H9 (cell line): Measurements from ENCODE around the gene EYA4. TPM values are rescaled to one million over a fixed set of nuclear protein-coding genes. Genes with fewer than 3 reads are reported as not detected.

Experiments used
- DNase-seq: peaks from one replicate; pipeline ENCODE4 v3.0.0-alpha.2; 2017
- H2AFZ ChIP-seq: one replicate; pipeline ENCODE4 v1.6.1; 2013; ENCODE audit warnings: mild to moderate bottlenecking, low read length, control low read depth, moderate library complexity
- H2AK5ac ChIP-seq: 2 replicates; pipeline ENCODE4 v1.6.1; 2013; ENCODE audit warnings: low read length, control low read depth, mixed read lengths; ENCODE audit not compliant: insufficient read length
- H2BK120ac ChIP-seq: one replicate; pipeline ENCODE4 v1.6.1; 2013; ENCODE audit warnings: low read depth, mild to moderate bottlenecking, low read length, control low read depth, inconsistent platforms; ENCODE audit not compliant: poor library complexity, severe bottlenecking
- H2BK12ac ChIP-seq: 2 replicates; pipeline ENCODE4 v1.6.1; 2013; ENCODE audit warnings: low read length, control low read depth, mixed read lengths, low read depth; ENCODE audit not compliant: insufficient read length
- H2BK15ac ChIP-seq: 2 replicates; pipeline ENCODE4 v1.6.1; 2013; ENCODE audit warnings: low read depth, low read length, control low read depth
- H2BK20ac ChIP-seq: one replicate; pipeline ENCODE4 v1.6.1; 2013; ENCODE audit warnings: low read depth, mild to moderate bottlenecking, low read length, control low read depth, inconsistent platforms; ENCODE audit not compliant: poor library complexity, severe bottlenecking
- H2BK5ac ChIP-seq: 2 replicates; pipeline ENCODE4 v1.6.1; 2013; ENCODE audit warnings: low read length, control low read depth, mixed read lengths; ENCODE audit not compliant: insufficient read length
- H3K14ac ChIP-seq: 2 replicates; pipeline ENCODE4 v1.6.1; 2013; ENCODE audit warnings: low read length, control low read depth; ENCODE audit not compliant: insufficient read depth
- H3K18ac ChIP-seq: 2 replicates; pipeline ENCODE4 v1.6.1; 2013; ENCODE audit warnings: low read depth, mild to moderate bottlenecking, mixed read lengths, low read length, control low read depth; ENCODE audit not compliant: insufficient read length
- H3K23ac ChIP-seq: 2 replicates; pipeline ENCODE4 v1.6.1; 2013; ENCODE audit warnings: low read length, control low read depth, mixed read lengths, low read depth; ENCODE audit not compliant: insufficient read length
- H3K23me2 ChIP-seq: 2 replicates; pipeline ENCODE4 v1.6.1; 2013; ENCODE audit warnings: low read depth, mild to moderate bottlenecking, mixed read lengths, low read length, control low read depth; ENCODE audit not compliant: insufficient read length, poor library complexity, severe bottlenecking
- H3K27ac ChIP-seq: 2 replicates; pipeline ENCODE4 v1.5.1; 2013; ENCODE audit warnings: low read length, control low read depth, mixed read lengths, low read depth; ENCODE audit not compliant: insufficient read length
- H3K27me3 ChIP-seq: 2 replicates; pipeline ENCODE4 v1.6.1; 2013; ENCODE audit warnings: low read length, control low read depth, inconsistent platforms; ENCODE audit not compliant: insufficient read depth
- H3K4ac ChIP-seq: 2 replicates; pipeline ENCODE4 v1.6.1; 2013; ENCODE audit warnings: low read depth, mild to moderate bottlenecking, control low read depth, inconsistent platforms, low read length, moderate library complexity
- H3K4me1 ChIP-seq: 2 replicates; pipeline ENCODE4 v1.6.1; 2013; ENCODE audit warnings: low read length, control low read depth, inconsistent platforms; ENCODE audit not compliant: insufficient read depth
- H3K4me2 ChIP-seq: 2 replicates; pipeline ENCODE4 v1.6.1; 2013; ENCODE audit warnings: low read length, control low read depth, mixed read lengths; ENCODE audit not compliant: insufficient read length, insufficient read depth
- H3K56ac ChIP-seq: 2 replicates; pipeline ENCODE4 v1.6.1; 2013; ENCODE audit warnings: low read depth, mild to moderate bottlenecking, mixed read lengths, low read length, control low read depth; ENCODE audit not compliant: insufficient read length
- H3K79me1 ChIP-seq: 2 replicates; pipeline ENCODE4 v1.6.1; 2013; ENCODE audit warnings: low read depth, mild to moderate bottlenecking, moderate library complexity, low read length, control low read depth, inconsistent platforms; ENCODE audit not compliant: insufficient read depth, poor library complexity, severe bottlenecking
- H3K79me2 ChIP-seq: 2 replicates; pipeline ENCODE4 v1.6.1; 2013; ENCODE audit warnings: low read length, control low read depth, inconsistent platforms; ENCODE audit not compliant: insufficient read depth
- H3K9ac ChIP-seq: 2 replicates; pipeline ENCODE4 v1.6.1; 2013; ENCODE audit warnings: low read length, control low read depth, mixed read lengths; ENCODE audit not compliant: insufficient read length; ENCODE audit errors: extremely low read depth
- H3K9me3 ChIP-seq: one replicate; pipeline ENCODE4 v1.6.1; 2013; ENCODE audit warnings: low read depth, low read length, inconsistent platforms; ENCODE audit not compliant: control insufficient read depth
- H3T11ph ChIP-seq: one replicate; pipeline ENCODE4 v1.6.1; 2013; ENCODE audit warnings: mild to moderate bottlenecking, low read length, control low read depth, inconsistent platforms
- H4K20me1 ChIP-seq: one replicate; pipeline ENCODE4 v1.6.1; 2013; ENCODE audit not compliant: control insufficient read depth, insufficient read length, insufficient read depth
- H4K5ac ChIP-seq: 2 replicates; pipeline ENCODE4 v1.6.1; 2013; ENCODE audit warnings: low read depth, mild to moderate bottlenecking, mixed read lengths, low read length, control low read depth; ENCODE audit not compliant: insufficient read length
- H4K8ac ChIP-seq: replicated peaks from 2 replicates; pipeline ENCODE4 v1.6.1; 2013; ENCODE audit warnings: low read length, control low read depth, mixed read lengths, low read depth; ENCODE audit not compliant: insufficient read length
- H4K91ac ChIP-seq: 2 replicates; pipeline ENCODE4 v1.6.1; 2013; ENCODE audit warnings: low read depth, mild to moderate bottlenecking, moderate library complexity, mixed read lengths, low read length, control low read depth; ENCODE audit not compliant: insufficient read length
- H3K27ac Mint-ChIP-seq, 3 experiments: 2 replicates in 2 of 3; 3 replicates in 1 of 3; pipeline ENCODE4 v1.8.0; 2020 to 2021; ENCODE audit warnings: mixed read lengths in 3 of 3, mild to moderate bottlenecking in 1 of 3, moderate library complexity in 1 of 3
- H3K27me3 Mint-ChIP-seq: 2 replicates; pipeline ENCODE4 v1.8.0; 2021; ENCODE audit warnings: low read depth, mild to moderate bottlenecking, moderate library complexity, mixed read lengths
- H3K36me3 Mint-ChIP-seq, 3 experiments: 2 replicates in 2 of 3; 3 replicates in 1 of 3; pipeline ENCODE4 v1.8.0; 2020 to 2021; ENCODE audit warnings: low read depth in 3 of 3, mixed read lengths in 3 of 3; ENCODE audit not compliant: insufficient read depth in 1 of 3
- H3K4me1 Mint-ChIP-seq, 2 experiments: 2 replicates each; pipeline ENCODE4 v1.8.0; 2020; ENCODE audit warnings: mixed read lengths in 2 of 2
- H3K4me3 Mint-ChIP-seq, 2 experiments: 2 replicates in 1 of 2; 3 replicates in 1 of 2; pipeline ENCODE4 v1.8.0; 2020 to 2021; ENCODE audit warnings: mild to moderate bottlenecking in 2 of 2, mixed read lengths in 2 of 2, moderate library complexity in 1 of 2
- H3K9me3 Mint-ChIP-seq, 2 experiments: 2 replicates in 1 of 2; 3 replicates in 1 of 2; pipeline ENCODE4 v1.8.0; 2020; ENCODE audit warnings: mild to moderate bottlenecking in 2 of 2, mixed read lengths in 2 of 2, moderate library complexity in 1 of 2
- WGBS: extraction: QIAGEN DNeasy Blood & Tissue Kit; methylation state at CpG from one replicate; pipeline ENCODE4 v1.1.7; 2013; ENCODE audit warnings: missing lambda C conversion rate, low lambda C conversion rate, mixed read lengths; ENCODE audit not compliant: insufficient read length; ENCODE audit errors: extremely low coverage; 5-methylcytosine and 5-hydroxymethylcytosine counted together
- total RNA-seq: library from RNA; stranded (reverse); gene quantifications from 2 replicates; pipeline ENCODE4 v1.2.1, GENCODE V29; 2021
- TF ChIP-seq, protein P1 (sequence below): fragments of 200-600 bp; sonication (generic); conservative IDR thresholded peaks from 3 replicates; pipeline ENCODE4 v1.8.0; 2021; ENCODE audit warnings: antibody characterized with exemption, mild to moderate bottlenecking

Gene EYA4
- total RNA-seq, 1 experiment from 2014 or later: 0.26 TPM

GRCh38 chr6:133262804-133263203 is 21.6 kb downstream of the EYA4 start:
- H3K79me1 ChIP-seq: no peaks in the 10 kb centered on the region
- no peaks in the 10 kb centered on the region for H3K9me3 Mint-ChIP-seq
- no peak overlapping the region for H3K4me2 ChIP-seq
- no peak overlapping the region for H2BK20ac ChIP-seq
- DNase-seq: no peak
- no peaks in the 10 kb centered on the region for H3K4me1 ChIP-seq
- H2BK5ac ChIP-seq: no peak overlapping the region
- H3K27ac Mint-ChIP-seq: no peak overlapping the region
- no peak overlapping the region for H2AK5ac ChIP-seq
- no peak overlapping the region for H3K4me3 Mint-ChIP-seq
- H3K4me1 Mint-ChIP-seq: no peaks in the 10 kb centered on the region
- H2AFZ ChIP-seq: no peak overlapping the region
- H3K4ac ChIP-seq: no peak overlapping the region
- no peak overlapping the region for H3K23ac ChIP-seq
- H3K18ac ChIP-seq: no peak overlapping the region
- no peak overlapping the region for H4K8ac ChIP-seq
- no peak overlapping the region for H2BK12ac ChIP-seq
- no peaks in the 10 kb centered on the region for H4K20me1 ChIP-seq
- no peak overlapping the region for H3T11ph ChIP-seq
- TF ChIP-seq, protein P1, sequence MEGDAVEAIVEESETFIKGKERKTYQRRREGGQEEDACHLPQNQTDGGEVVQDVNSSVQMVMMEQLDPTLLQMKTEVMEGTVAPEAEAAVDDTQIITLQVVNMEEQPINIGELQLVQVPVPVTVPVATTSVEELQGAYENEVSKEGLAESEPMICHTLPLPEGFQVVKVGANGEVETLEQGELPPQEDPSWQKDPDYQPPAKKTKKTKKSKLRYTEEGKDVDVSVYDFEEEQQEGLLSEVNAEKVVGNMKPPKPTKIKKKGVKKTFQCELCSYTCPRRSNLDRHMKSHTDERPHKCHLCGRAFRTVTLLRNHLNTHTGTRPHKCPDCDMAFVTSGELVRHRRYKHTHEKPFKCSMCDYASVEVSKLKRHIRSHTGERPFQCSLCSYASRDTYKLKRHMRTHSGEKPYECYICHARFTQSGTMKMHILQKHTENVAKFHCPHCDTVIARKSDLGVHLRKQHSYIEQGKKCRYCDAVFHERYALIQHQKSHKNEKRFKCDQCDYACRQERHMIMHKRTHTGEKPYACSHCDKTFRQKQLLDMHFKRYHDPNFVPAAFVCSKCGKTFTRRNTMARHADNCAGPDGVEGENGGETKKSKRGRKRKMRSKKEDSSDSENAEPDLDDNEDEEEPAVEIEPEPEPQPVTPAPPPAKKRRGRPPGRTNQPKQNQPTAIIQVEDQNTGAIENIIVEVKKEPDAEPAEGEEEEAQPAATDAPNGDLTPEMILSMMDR: no peak
- H3K14ac ChIP-seq: no peak overlapping the region
- no peaks in the 10 kb centered on the region for H3K9me3 ChIP-seq
- H2BK120ac ChIP-seq: no peak overlapping the region
- H3K27ac ChIP-seq: no peak overlapping the region
- H3K27me3 ChIP-seq: no peaks in the 10 kb centered on the region
- no peak overlapping the region for H4K91ac ChIP-seq
- no peak overlapping the region for H2BK15ac ChIP-seq
- no peak overlapping the region for H3K56ac ChIP-seq
- no peak overlapping the region for H4K5ac ChIP-seq
- no CpG with 5 or more reads among the region's 2 CpGs for WGBS
- no peaks in the 10 kb centered on the region for H3K23me2 ChIP-seq
- H3K79me2 ChIP-seq: no peaks in the 10 kb centered on the region
- H3K9ac ChIP-seq: no peak overlapping the region
- 0 out of 2 replicates have a peak, but pooled peaks cover 2% of the 10 kb centered on the region for H3K27me3 Mint-ChIP-seq
- H3K36me3 Mint-ChIP-seq: no peaks in the 10 kb centered on the region
